ENCODE data around the gene GTF2H4.
A peak's percentile ranks its signal among the peaks of the same experiment; 100 is the strongest.

Gene GTF2H4

GRCh38 chr6:30877419-30878262, 30.4 kb upstream of the GTF2H4 start:
- H3K27me3 Mint-ChIP-seq (ENCODE audit: low read depth, poor library complexity): peaks cover 16% of the 10 kb centered on the region
- H3K36me3 Mint-ChIP-seq (ENCODE audit: low read depth): no peaks in the 10 kb centered on the region
- peak; percentile 84 for DNase-seq
- H3K4me3 Mint-ChIP-seq: peak overlapping the region; percentile 15
- TF ChIP-seq CTCF (IDR thresholded peaks at IDR 0.05): peak; percentile 82
- H3K9me3 Mint-ChIP-seq: peaks cover 17% of the 10 kb centered on the region
- peaks cover 60% of the 10 kb centered on the region for H3K4me1 Mint-ChIP-seq
- no peak overlapping the region for H3K27ac Mint-ChIP-seq

GRCh38 chr6:30879684-30880427, 28.2 kb upstream of the GTF2H4 start:
- Mint-ChIP-seq H3K9me3 (peaks cover 4% of the 10 kb centered on the region), H3K27ac (no peak overlapping the region), H3K27me3 (ENCODE audit: low read depth, poor library complexity) (peaks cover 16% of the 10 kb centered on the region), H3K36me3 (ENCODE audit: low read depth) (no peaks in the 10 kb centered on the region), H3K4me1 (peaks cover 73% of the 10 kb centered on the region), H3K4me3 (peak overlapping the region; percentile 82)
- no peak for DNase-seq
- no peak for TF ChIP-seq CTCF (IDR thresholded peaks at IDR 0.05)

GRCh38 chr6:30880698-30881252, 27.2 kb upstream of the GTF2H4 start:
- Mint-ChIP-seq H3K9me3 (no peaks in the 10 kb centered on the region), H3K4me3 (peak overlapping the region; percentile 82), H3K27ac (peak overlapping the region; percentile 81), H3K36me3 (ENCODE audit: low read depth) (no peaks in the 10 kb centered on the region), H3K27me3 (ENCODE audit: low read depth, poor library complexity) (peaks cover 24% of the 10 kb centered on the region), H3K4me1 (peaks cover 74% of the 10 kb centered on the region)
- TF ChIP-seq CTCF (IDR thresholded peaks at IDR 0.05): no peak
- peak; percentile 51 for DNase-seq

GRCh38 chr6:30881392-30882203, 26.4 kb upstream of the GTF2H4 start:
- Mint-ChIP-seq H3K36me3 (ENCODE audit: low read depth) (no peaks in the 10 kb centered on the region), H3K27ac (peak overlapping the region; percentile 33), H3K9me3 (no peaks in the 10 kb centered on the region), H3K27me3 (ENCODE audit: low read depth, poor library complexity) (peaks cover 20% of the 10 kb centered on the region), H3K4me3 (peak overlapping the region; percentile 82), H3K4me1 (peaks cover 82% of the 10 kb centered on the region)
- TF ChIP-seq CTCF (IDR thresholded peaks at IDR 0.05): no peak
- DNase-seq: no peak

GRCh38 chr6:30882204-30882758, 25.7 kb upstream of the GTF2H4 start:
- peak overlapping the region; percentile 82 for H3K4me3 Mint-ChIP-seq
- TF ChIP-seq CTCF (IDR thresholded peaks at IDR 0.05): no peak
- peak; percentile 70 for DNase-seq
- peaks cover 18% of the 10 kb centered on the region for H3K27me3 Mint-ChIP-seq (ENCODE audit: low read depth, poor library complexity)
- H3K9me3 Mint-ChIP-seq: no peaks in the 10 kb centered on the region
- peaks cover 87% of the 10 kb centered on the region for H3K4me1 Mint-ChIP-seq
- peak overlapping the region; percentile 33 for H3K27ac Mint-ChIP-seq
- H3K36me3 Mint-ChIP-seq (ENCODE audit: low read depth): no peaks in the 10 kb centered on the region

Measured in nephron progenitor cell (in vitro differentiated cells).